HG02763 (cell line): ENCODE data around the gene ADARB2.

ENCODE experiments used
- ATAC-seq: cut with Tn5 transposase; IDR thresholded peaks from one replicate; pipeline ENCODE4 v1.9.1; 2021; ENCODE audit warnings: mild to moderate bottlenecking, moderate library complexity; ENCODE audit not compliant: unreplicated experiment

The ADARB2 gene

GRCh38 chr10:1643908-1644179 lies 93.5 kb downstream of the ADARB2 start:
- ATAC-seq = no peak

- no peak for ATAC-seq
Measured at GRCh38 chr10:1643161-1643907, 94.0 kb downstream of the ADARB2 start.

GRCh38 chr10:1642600-1643160 lies 94.6 kb downstream of the ADARB2 start:
- ATAC-seq = no peak

- ATAC-seq = no peak
Measured at GRCh38 chr10:1641402-1641801, 95.9 kb downstream of the ADARB2 start.

GRCh38 chr10:1638889-1639419 lies 98.4 kb downstream of the ADARB2 start:
- ATAC-seq = no peak

GRCh38 chr10:1635340-1635739 lies 102.0 kb downstream of the ADARB2 start:
- no peak for ATAC-seq

GRCh38 chr10:1634239-1634638 lies 103.1 kb downstream of the ADARB2 start:
- no peak for ATAC-seq

- ATAC-seq = no peak
Measured at GRCh38 chr10:1633783-1634182, 103.5 kb downstream of the ADARB2 start.

GRCh38 chr10:1632596-1632995 lies 104.7 kb downstream of the ADARB2 start:
- no peak for ATAC-seq

- ATAC-seq = no peak
Measured at GRCh38 chr10:1632141-1632540, 105.2 kb downstream of the ADARB2 start.

GRCh38 chr10:1631282-1631681 lies 106.0 kb downstream of the ADARB2 start:
- ATAC-seq = no peak

- ATAC-seq = no peak
Measured at GRCh38 chr10:1630304-1630703, 107.0 kb downstream of the ADARB2 start.

GRCh38 chr10:1629326-1630198 lies 107.8 kb downstream of the ADARB2 start:
- no peak for ATAC-seq

GRCh38 chr10:1628757-1629156 lies 108.6 kb downstream of the ADARB2 start:
- no peak for ATAC-seq

GRCh38 chr10:1627945-1628344 lies 109.4 kb downstream of the ADARB2 start:
- ATAC-seq = no peak

GRCh38 chr10:1626835-1627234 lies 110.5 kb downstream of the ADARB2 start:
- ATAC-seq = no peak

- no peak for ATAC-seq
Measured at GRCh38 chr10:1626410-1626809, 110.9 kb downstream of the ADARB2 start.

- no peak for ATAC-seq
Measured at GRCh38 chr10:1625731-1626130, 111.6 kb downstream of the ADARB2 start.

GRCh38 chr10:1625079-1625478 lies 112.2 kb downstream of the ADARB2 start:
- no peak for ATAC-seq

- no peak for ATAC-seq
Measured at GRCh38 chr10:1624240-1624639, 113.1 kb downstream of the ADARB2 start.

GRCh38 chr10:1620803-1621202 lies 116.5 kb downstream of the ADARB2 start:
- no peak for ATAC-seq
